Breast epithelium (tissue), 3 donors: Measurements from ENCODE around the gene LRP2.

Experiments used
- CTCF ChIP-seq, 3 donors: fragments of 450-650 bp; IDR thresholded peaks; one replicate each; pipeline ENCODE4 v1.5.1; 2016 to 2017; ENCODE audit warnings: antibody characterized with exemption in 3 of 3, mild to moderate bottlenecking in 3 of 3, moderate library complexity in 3 of 3
- POLR2AphosphoS5 ChIP-seq, 3 donors: sonication (generic); formaldehyde crosslinking; IDR thresholded peaks; one replicate each; pipeline ENCODE4 v1.6.1; 2017; ENCODE audit warnings: antibody characterized with exemption in 3 of 3

GRCh38 chr2:169086893-169087467 lies 275.4 kb downstream of the LRP2 start:
- TF ChIP-seq CTCF (IDR thresholded peaks at IDR 0.05) (no peak), POLR2AphosphoS5 (IDR thresholded peaks at IDR 0.05) (no peak)
